Transverse colon (tissue), 4 donors: ENCODE results near the gene SLC26A3.

ENCODE experiments used
- EP300 ChIP-seq: sonication (generic); formaldehyde crosslinking; IDR thresholded peaks from one replicate; pipeline ENCODE4 v1.6.1; 2017; ENCODE audit warnings: antibody characterized with exemption, low read depth
- POLR2A ChIP-seq: fragments of 450-650 bp; IDR thresholded peaks from one replicate; pipeline ENCODE4 v1.6.1; 2016; ENCODE audit warnings: antibody characterized with exemption, mild to moderate bottlenecking, moderate library complexity
- POLR2AphosphoS5 ChIP-seq, 3 donors: sonication (generic); formaldehyde crosslinking; IDR thresholded peaks; one replicate each; pipeline ENCODE4 v1.6.1; 2016; ENCODE audit warnings: antibody characterized with exemption in 3 of 3
- TF ChIP-seq, protein P1 (sequence below), 5 experiments: fragments of 200-600 bp in 3 of 5; fragments of 450-650 bp in 2 of 5; sonication (generic) in 3 of 5; IDR thresholded peaks; 1 replicate in 2 of 5; 2 replicates in 3 of 5; pipeline ENCODE4 v1.5.1; 2016 to 2017; ENCODE audit warnings: antibody characterized with exemption in 5 of 5, inconsistent platforms in 3 of 5, mild to moderate bottlenecking in 2 of 5, moderate library complexity in 1 of 5

DNA sequence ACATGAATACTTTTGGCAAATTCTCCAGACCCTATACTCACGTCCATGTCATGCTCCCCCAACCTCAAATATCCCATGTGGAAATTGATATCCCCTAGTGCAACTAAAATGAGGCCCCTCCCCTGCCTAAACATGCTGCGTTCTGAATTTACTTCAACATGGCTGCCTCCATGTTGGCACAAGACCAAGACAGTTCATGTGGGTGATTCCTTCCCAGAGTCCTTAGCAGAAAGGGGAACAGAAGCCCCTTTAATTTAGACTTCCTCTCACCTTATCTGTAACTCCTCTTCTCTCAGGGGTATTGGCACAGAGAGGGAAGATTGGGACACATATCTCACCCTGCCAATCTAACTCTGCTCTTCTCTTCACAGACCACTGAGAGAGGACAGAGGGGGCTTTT lies 24.5 kb upstream of the SLC26A3 start:
- TF ChIP-seq, protein P1, sequence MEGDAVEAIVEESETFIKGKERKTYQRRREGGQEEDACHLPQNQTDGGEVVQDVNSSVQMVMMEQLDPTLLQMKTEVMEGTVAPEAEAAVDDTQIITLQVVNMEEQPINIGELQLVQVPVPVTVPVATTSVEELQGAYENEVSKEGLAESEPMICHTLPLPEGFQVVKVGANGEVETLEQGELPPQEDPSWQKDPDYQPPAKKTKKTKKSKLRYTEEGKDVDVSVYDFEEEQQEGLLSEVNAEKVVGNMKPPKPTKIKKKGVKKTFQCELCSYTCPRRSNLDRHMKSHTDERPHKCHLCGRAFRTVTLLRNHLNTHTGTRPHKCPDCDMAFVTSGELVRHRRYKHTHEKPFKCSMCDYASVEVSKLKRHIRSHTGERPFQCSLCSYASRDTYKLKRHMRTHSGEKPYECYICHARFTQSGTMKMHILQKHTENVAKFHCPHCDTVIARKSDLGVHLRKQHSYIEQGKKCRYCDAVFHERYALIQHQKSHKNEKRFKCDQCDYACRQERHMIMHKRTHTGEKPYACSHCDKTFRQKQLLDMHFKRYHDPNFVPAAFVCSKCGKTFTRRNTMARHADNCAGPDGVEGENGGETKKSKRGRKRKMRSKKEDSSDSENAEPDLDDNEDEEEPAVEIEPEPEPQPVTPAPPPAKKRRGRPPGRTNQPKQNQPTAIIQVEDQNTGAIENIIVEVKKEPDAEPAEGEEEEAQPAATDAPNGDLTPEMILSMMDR (IDR thresholded peaks at IDR 0.05), result no peak
- TF ChIP-seq POLR2AphosphoS5 (IDR thresholded peaks at IDR 0.05), result no peak
- no peak for TF ChIP-seq POLR2A
- no peak for TF ChIP-seq EP300
